ENCODE results near the gene FOXK2. TPM values are rescaled to one million over a fixed set of nuclear protein-coding genes. Genes with fewer than 3 reads are reported as not detected.

The FOXK2 gene
- polyA plus RNA-seq, 5 donors: 29.2 to 41.7 (median 34.8) TPM

DNA sequence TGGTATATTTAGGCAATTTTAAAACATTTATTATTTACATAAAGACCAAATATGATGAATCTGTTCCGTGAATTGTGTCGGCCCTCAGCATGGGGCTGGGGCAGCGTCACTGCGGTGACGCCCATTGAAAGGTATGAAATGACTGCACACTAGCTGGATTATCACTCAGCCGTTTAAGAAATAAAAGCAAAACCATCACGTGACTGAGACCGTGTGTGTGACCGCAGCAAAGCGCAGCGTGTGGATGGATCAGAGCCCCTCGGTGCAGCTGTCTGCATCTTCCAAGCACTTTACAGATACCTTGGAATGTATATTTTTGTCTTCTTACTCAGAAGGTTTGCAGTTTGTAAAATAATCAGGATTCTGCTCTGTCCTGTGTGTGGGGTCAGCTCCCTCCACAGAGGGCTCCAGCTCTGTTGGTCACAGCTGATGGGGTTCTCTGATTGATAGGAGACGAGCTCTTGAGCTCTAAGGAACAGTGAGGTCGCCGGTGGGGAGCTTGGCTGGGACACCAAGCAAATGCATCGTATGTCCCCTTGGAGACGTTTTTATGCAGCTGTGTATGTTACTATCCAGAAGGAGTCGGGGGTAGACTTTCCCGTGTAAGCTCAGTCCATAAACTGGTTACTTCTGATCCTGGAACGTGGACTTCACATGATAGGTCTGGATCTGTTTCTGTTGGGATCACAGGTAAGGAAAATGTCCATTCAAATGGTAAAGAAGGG is 83.6 kb downstream of the FOXK2 start:
- DNase-seq: no peak

DNA sequence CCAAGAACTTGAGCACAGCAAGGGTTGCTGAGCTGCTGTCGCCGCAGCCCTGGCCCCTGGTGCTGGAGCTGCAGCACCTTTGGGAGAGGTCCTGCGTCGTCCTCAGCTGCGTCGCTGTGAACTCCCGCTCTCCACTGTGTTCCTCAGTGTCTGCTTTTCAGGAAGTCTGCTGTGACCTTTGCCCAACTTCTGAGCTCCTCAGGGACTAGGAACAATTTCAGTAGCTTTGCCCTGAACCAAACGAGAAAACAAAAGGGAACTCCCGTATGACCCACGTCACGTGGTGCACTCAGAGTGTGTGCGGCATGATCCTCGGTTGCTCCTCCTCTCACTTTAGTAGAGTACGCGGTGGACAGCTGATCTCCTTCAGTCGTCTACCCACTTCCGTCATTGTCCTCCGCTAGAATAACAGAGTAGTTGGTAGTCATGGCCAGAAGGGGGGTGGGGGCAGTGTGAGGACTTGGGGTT is 84.5 kb downstream of the FOXK2 start:
- DNase-seq: peak in 1 of 2 donors; percentile 51

DNA sequence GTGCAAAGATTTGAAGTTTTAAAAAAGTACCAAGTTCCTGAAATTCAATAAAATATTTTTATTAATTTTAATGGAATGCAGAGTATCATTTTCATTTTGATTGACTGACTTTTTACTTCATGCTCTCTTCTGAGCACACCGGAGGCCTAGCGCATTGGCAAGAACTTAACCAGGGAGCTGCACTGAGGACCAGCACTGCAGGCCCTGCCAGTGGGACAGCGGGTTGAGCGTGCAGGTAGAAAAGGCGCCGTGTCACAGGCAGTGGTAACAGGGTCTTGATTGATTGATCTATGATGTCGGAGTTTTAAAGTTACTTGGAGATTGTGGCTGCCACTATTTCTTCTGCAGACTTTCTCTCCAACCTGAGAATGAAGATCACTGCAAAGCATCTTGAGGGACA is 85.0 kb downstream of the FOXK2 start:
- no peak for DNase-seq

DNA sequence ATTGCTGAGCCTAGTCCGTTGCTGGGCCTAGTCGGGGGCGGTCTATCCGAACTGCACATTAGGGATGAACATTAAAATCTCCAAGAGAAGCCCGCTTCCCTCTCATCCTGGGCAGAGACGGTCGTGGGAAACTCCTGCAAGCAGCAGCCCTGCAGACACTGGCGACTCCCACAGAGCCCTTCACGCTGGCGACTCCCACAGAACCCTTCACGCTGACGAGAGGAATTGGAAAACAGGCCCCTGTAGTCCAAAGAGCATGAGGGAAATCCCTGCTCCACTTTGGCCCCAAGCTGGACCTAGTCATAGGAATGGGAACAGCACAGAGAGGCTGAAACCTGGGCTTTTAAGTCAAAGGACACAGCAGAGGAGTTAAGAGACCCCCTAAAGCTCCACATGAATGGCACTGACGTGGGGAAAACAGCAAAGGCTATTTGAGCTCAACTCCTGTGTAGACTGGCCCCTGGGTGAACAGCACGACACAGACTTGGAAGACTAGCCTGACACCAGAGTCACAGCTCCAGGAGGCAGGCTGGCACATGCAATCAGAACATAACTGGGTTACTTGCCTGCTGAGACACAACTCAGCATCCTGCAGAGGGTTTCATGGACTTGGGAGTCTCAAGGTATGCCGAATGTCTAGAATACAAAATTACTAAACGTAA is 86.5 kb downstream of the FOXK2 start:
- DNase-seq: no peak

DNA sequence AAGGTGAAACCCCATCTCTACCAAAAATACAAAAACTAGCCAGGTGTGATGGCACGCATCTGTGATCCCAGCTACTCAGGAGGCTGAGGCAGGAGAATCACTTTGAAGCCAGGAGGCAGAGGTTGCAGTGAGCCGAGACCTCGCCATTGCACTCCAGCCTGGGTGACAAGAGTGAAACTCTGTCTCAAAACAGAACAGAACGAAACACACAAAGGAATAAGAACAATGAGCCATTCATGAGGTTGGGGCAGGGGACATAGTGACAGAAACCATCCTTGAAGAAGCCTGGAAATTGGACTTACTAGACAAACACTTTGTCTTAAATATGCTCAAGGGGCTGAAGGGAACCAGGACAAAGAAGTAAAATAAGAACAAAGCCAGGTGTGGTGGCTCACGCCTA is 89.3 kb downstream of the FOXK2 start:
- DNase-seq: no peak

DNA sequence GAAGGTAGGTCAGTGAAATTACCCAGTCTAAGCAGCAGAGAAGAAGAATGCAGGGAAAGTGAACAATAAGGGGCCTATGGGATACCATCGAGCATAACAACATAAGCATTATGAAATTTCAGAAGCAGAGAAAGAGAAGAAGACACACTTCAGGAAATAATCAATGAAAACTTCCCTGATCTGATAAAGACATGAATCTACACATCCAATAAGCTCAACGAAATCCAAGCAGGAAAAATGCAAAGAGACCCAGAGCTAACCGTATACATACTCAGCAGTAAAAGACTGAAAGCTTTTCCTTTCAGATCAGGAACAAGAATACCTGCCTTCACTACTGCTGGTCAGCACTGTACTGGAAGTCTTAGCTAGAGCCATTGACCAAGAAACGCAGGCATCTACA is 90.1 kb downstream of the FOXK2 start:
- no peak for DNase-seq

DNA sequence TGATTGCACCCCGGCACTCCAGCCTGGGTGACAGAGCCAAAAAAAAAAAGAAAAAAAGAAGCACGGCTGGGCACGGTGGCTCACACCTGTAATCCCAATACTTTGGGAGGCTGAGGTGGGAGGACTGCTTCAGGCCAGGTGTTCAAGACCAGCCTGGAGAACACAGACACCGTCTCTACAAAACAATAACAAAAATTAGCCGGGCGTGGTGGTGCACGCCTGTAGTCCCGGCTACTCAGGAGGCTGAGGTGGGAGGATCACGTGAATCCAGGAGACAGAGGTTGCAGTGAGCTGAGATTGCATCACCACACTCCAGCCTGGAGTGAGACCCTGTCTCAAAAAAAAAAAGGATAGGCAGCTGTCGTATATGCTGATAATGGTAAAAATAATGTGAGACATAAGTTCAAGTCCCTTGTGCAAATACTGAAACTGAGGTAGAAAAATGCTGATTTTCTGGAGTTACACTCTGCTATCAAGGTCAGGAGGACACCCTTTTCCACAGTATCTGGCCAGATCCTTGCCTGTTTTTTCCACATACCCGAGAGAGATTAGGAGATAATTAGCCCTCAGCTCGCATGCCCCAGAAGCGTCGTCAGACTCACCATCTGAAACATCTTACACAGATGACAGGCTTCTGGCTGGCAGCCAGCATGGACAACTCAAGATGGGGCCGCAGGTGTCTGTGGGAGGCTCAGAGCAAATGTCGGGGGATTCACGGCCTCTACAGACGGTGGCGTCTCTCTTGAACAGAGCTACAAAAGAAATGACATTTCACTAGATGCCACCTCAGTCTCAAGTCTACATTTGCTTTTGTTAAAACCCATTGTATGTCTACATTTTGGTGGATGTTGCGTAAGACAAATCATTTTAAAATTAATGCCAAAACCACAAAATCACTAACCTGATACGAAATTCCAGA is 91.9 kb downstream of the FOXK2 start:
- DNase-seq: no peak

DNA sequence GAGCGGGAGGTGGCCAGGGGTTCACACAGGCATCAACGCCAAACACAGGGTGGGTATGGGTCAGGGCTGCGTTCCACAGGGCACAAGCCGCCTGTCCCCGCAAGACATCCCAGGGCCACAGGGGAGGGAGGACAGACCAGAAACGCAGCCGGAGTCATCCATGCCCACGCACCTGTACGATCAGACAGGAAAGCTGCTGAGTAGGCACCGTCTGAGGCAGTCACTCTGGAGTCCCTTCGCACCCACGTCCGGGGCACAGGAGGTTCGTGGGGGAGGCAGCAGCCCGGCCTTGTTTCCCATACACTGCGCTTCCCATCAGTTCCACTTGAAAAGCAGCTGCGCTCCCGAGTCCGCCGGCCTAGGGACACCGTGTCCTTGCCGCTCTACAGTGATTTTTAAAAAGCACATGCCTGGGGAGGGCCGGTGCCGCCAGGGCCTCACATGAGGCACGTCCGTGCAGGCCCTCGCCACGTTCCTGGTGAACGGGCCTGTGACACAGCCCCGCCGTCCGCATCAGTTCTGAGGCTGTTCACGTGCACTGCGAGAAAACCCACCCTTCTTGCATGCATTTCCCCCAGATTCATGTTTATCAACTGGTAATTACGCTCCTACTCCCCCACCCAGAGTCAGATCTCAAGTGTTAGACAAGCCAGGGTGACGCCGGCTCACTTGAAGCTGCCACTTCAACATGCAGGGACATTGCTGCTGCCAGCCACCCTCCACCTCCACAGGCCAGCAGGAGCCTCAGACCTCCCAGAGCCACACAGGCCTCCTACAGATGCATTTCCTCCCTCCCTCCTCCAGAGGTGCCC is 94.0 kb downstream of the FOXK2 start:
- no peak for DNase-seq

DNA sequence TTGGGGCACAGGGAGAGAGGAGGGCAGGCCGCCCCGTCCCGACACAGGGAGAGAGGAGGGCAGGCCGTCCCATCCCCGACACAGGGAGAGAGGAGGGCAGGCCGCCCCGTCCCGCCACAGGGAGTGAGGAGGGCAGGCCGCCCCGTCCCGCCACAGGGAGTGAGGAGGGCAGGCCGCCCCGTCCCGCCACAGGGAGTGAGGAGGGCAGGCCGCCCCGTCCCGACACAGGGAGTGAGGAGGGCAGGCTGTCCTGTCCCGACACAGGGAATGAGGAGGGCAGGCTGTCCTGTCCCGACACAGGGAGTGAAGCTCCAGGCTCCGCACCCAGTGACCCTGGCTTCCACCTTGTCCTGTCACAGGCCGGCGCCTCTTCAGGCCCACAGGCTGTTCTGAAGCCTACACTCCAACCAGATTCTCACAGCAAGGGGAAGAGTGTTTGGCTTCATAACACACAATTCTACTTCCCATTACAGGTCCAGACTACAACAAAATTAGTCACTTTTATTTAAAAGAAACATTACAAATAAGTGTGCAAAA is 94.6 kb downstream of the FOXK2 start:
- no peak for DNase-seq

DNA sequence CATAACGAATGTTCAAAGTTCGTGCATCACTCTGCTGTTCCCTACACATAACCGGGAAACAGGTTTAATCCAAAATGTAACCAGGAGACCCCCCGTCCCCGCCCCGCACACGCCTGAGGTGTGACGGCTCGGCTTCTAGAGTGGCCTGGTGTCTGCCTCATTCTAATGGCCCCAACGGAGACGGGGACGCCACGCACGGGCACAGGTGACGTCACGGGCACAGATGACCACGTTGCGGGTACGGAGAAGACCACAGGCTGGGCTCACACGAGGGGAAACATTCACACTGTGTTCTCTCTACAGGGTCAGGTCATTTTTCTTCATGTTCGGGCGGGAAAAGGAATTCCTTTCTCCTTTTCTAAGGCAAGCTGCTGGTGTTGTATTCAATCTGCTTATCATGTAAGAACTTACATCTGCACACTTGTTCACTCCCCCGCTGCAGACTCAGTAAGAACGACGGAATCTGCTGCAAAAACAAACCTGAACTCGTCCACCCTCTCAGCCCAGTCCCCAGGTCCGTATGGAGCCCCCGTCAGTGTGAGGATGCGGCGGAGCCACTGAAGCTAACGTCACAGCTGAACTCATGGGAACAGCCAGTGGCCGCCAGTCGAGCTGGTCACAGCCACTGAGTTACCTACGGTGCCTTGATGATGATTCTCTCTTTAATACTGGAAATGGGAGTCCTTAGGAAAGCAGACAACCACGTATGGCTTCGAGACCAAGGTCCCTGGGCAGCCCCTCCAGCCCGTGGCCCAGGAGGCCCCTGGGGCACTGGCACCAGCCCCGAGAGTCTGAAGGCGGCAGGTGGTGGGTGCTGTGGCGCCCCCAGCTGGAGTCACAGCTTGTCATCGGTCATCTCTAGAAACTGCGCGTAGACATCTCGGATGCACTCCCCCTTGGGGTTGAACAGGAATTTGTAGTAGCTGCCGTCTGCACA is 95.8 kb downstream of the FOXK2 start:
- no peak for DNase-seq

DNA sequence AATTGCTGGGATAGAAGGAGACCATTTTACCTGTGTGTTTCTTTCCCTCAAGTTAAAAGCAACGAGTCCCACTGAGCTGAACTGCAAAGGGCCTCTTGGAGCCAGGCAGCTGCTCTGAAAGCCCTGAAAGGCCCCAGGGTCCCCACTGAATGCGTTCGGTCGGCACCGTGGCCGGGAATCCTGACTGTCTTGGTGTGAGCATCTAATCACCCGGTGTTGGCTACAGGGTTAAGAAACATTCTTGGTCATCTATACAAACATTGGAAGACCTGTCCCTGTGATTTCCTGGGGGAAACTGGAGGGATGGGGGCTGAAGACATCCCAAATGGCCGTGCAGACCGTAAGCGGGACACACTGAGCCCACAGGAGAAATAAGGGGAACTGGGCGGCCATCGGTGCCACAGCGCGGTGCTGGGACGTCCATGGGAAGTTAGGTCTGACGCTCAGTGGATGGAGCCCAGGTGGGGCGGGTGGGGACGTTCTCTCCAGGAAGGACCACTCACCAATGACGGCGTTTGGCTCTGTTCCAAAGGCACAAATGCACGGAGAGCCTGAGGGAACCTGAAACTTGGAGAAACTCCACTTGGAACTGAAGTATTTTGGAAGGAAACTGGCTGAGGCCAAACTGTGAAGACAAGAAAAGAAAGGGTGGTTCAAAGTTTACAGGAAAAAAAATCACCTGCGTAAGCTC is 96.6 kb downstream of the FOXK2 start:
- no peak for DNase-seq

DNA sequence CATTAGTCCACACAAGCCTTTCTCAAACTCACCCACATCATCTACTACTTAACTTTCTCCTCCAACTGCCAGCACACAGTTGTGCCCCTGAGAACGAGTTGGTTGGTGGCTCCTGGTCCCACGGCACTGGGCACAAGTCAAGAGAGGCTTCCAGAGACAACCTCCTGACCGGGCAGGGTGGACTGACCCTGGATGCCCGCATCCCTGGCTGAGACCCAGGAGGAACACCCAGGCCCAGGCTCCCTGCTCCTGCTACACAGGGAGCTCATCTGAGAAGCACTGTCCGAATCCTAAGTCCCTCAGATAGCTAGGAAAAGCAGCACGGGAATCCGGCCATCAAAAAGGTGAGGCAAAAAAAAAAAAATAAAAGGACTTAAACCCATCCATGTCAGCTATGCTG is 99.7 kb downstream of the FOXK2 start:
- DNase-seq: no peak

DNA sequence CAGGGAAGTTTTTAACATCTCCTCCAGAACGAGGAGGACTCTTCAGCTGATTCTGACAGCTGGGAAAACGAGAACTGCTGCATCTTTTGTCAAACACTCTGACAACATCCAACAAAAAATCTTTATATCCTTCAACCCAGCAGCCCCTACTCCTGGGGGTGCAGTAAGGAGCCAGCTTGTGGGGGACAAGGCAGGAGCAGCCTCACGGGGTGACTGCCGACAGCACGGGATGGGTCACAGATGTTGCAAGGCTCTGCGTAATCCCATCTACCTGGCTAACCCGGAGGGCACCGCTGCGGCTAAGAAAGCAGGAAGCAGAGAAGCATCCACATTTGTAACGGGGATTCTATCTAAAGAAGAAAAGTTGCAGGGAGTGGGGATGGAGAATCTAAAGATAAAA is 100.1 kb downstream of the FOXK2 start:
- no peak for DNase-seq

DNA sequence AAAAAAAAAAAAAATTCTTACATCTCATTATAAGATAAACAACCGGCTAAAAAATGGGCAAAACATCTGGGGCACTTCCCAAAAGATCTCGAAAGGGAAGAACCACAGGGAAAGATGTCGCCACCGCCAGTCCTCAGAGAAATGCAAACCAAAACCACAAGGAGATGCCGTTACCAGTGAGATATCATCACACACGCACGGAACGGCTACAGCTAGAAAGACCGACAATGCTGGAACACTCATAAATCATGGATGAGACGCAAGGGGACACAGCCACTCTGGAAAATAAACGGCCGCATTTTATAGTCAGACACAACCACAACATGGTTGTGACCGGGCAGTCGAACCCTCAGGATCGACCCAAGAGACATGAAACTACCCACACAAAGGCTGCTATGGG is 104.2 kb downstream of the FOXK2 start:
- no peak for DNase-seq

DNA sequence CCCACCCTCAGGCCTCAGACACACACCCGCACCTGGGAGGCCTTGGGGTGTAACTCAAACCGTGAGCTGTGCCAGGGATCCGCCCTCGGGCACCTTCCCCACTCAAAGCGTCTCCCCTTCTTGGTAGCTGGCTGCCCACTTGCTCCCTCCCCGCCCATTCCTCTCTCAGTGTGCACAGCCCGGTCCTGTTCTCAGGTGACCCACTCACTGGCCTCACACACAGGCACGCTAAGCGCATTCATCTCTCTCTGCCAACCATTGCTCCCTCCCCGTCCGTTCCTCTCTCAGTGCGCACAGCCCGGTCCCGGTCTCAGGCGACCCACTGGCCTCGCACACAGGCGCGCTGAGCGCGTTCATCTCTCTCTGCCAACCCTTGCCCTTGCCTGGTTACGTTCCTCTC is 107.9 kb downstream of the FOXK2 start:
- DNase-seq: no peak

DNA sequence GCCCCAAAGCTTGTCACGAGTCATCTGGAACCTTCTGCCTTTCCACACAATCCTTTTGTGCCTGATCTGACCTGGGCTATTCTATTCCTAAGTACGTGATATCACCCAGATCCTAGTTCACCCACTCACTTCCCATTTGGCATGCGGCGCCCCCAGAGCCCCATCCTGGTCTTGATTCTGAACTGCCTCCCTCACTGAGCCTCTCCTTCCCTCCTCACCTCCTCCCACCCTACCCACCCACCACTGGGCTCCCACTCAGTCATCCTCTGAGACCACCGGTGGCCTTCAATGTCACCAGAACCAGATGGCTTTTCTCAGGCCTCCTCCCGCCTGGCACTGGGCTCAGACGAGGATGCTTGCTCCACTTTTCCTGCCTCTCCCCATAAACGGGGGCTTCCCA is 110.2 kb downstream of the FOXK2 start:
- no peak for DNase-seq

DNA sequence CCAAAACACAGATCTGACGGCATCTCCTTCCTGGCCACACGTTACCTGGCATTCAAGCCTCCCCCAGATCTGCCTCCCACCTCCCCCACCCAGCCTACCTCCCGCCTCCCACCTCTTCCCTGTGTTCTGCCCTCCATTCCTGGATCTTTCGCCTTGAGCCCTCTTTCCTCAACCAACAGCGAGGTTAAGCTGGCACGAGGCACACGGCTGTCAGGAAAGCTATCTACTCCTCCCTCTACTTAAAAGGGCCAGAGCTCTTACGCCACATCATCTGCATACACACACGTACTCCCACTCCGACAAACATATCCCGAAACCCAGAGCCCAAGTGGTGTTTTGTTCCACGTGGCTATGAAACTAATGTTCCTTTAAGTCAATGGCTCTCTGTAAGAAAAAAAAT is 110.7 kb downstream of the FOXK2 start:
- DNase-seq: no peak

DNA sequence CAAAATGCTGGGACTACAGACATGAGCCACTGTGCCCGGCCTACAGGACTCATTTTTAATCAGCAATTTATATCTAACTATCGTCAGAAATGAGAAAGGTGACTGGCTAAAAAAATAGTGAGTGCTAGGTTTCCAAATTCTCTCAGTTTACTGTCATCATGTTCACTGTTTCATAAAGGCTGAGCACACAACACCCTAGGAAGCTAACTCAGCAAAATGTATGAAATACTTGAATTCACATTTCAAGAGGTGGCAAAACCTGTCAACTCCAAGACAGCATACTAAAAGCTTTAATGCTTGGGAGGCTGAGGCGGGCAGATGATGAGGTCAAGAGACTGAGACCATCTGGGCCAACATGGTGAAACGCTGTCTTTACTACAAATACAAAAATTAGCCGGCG is 112.0 kb downstream of the FOXK2 start:
- no peak for DNase-seq

DNA sequence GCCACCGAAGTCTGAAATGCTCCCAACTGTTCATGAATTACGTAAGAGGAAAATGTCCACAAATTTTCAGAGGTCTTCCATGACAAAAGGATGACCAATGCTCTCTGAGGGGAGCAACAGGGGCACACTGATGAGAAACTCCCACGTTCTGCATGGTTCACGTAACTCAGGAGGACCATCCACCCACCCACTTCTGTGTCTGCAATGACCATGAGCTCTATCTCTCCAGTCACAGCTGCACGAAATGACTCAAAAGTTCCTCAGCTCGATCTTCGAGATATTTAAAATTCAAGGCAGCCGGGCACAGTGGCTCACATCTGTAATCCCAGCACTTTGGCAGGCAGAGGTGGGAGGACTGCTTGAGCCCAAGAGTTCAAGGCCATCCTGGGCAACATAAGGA is 112.9 kb downstream of the FOXK2 start:
- DNase-seq: no peak

DNA sequence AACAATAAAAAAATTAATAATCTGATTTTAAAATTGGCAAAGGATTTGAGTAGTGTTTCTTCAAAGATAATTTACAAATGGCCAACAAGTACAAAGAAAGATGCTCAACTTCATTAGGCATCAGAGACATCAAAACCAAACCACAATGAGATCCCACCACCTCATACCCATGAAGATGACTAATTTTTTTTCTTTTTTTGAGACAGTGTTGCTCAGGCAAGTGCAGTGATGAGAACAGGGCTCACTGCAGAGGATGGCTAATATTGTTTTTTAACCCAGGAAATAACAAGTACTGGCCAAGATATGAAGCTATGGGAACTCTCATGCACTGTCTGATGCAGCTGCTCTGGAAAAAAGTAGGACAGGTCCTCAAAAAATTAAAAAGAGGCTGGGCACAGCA is 113.8 kb downstream of the FOXK2 start:
- DNase-seq: no peak
